Frontal cortex (tissue), 4 donors: ENCODE data around the gene GCNT4. TPM values are rescaled to one million over a fixed set of nuclear protein-coding genes. Genes with fewer than 3 reads are reported as not detected.
A peak's percentile ranks its signal among the peaks of the same experiment; 100 is the strongest.
"Not testable (repeated sequence)": the region's sequence is repeated elsewhere in the genome, so short reads cannot be mapped to it uniquely, and the experiment has no call there.

Source experiments
- DNase-seq, 2 donors: peaks; one replicate each; pipeline ENCODE4 v3.0.0; 2012; ENCODE audit warnings: low spot score in 2 of 2
- FAIRE-seq: peaks from 2 replicates; lab custom pipeline; 2012; peaks lifted over from hg19 to GRCh38; lab: Jason Lieb, UNC
- total RNA-seq: library from RNA; depleted of rRNA; stranded (reverse); fragments of >200 nt; gene quantifications from one replicate; pipeline ENCODE4 v1.2.3, GENCODE V29; 2014
- donor health status: control.
- donor health status: control.
- donor health status: control.

The GCNT4 gene
- 2.4 TPM for total RNA-seq

DNA sequence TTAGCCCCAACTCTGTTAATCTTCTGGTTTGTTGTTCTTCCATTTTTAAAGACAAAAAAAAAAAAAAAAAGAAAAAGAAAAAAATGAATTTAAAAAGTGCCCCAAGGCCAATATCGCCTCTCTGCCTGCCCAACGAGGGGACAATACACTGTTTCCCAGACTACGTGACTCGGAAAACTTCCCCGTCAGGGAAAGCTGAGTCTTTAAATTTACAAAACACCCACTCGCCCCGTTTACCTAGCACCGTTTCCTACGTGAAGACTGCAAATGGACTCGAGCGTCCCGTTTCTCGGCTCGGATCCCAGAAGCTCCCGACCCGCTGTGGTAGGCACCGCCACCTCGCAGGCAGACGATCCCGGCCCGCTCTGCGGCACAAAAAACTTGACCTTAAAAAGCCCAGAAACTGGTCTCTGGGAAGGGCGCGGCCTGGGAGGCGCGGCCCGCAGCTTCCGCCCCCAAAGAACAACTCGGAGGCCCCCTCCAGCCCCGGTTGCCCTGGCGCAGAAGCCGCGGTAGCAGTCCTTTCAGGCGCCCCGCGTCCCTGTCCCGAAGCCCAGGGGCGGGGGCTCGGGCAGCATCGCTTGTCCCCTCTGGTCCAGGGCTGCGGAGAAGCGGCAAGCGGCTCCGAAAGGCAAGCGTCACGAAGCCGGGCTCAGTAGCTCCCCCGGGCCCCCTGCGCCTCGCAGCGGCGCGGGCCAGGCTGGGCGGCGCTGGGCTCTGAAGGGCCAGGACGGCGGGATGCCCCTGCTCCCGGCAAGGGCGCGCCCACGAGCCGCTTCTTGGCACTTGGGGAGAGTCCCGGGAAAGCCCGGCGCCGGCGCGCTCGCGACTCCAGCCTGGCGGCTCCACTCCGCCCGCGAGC, at the start of gene GCNT4:
Gene GCNT4, minus strand, starts transcription at position 367 of the 862 bp plus-strand sequence. CDS start 22,521 bp downstream, outside the sequence.
- peak; percentile 32 to 35 for DNase-seq

GRCh38 chr5:75095956-75096355, 43.6 kb upstream of the GCNT4 start:
- FAIRE-seq: not testable (repeated sequence)

More for the DNA sequence above, at the start of gene GCNT4:
- FAIRE-seq: no peak

GRCh38 chr5:75091597-75091996, 39.2 kb upstream of the GCNT4 start:
- FAIRE-seq: no peak
- DNase-seq: no peak

More at GRCh38 chr5:75095956-75096355, 43.6 kb upstream of the GCNT4 start:
- DNase-seq: not testable (repeated sequence)

DNA sequence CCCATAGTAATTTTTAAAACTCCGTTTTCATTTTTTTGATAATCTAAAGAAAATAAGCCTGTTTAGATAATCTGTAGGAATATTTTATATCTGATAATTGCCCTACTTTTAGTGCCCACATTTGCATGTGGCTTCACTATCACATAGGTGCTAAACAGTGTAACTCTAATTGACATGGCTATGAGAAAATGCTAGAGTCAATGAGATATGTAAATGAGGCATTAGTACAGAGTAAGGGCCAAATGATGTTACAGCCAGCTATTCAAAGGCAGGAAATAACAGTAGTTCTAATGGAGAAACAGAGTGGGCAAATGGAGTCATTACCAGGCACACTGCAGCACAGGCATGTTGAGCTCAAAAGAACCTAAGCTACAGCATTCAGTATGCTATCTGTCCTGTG, 37.3 kb upstream of the GCNT4 start:
- DNase-seq: no peak
- FAIRE-seq: no peak

DNA sequence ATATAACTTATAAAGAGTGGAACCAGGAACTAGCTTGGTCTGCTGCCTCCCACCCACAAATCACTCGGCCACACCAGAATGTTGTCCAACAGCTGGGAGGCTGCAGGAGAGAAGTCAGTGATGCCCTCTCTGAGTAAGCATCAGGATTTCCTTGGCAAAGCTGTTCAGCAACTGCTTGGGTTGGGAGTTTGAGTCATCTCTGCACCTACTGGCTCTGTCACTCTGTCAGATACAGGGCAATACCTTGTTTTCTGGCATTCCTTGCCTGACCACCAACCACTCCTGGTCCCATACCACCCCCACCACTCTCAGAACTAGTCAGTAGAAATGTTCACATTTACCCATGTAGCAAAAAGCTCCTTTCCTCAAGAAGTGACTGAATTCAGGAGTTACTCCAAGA, 36.8 kb upstream of the GCNT4 start:
- DNase-seq (no peak), FAIRE-seq (no peak)

DNA sequence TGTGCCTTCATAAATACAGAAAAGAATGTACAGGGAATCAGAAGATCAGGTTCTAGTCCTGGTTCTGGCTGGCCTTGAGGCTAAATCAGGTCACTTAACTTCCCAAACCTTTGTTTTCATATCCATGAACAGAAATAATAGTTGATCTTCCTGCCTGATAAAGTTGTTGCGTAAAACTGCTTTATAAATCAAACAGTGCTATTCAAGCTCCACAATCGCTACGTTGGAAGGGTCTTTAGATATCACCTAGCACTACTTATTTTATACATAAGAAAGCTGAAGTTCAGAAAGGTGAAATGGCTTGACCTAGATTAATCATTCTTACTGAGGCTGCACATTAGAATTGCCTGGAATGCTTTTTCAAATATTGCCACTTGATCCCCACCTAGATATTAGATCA, 36.3 kb upstream of the GCNT4 start:
- no peak for FAIRE-seq
- DNase-seq: no peak

DNA sequence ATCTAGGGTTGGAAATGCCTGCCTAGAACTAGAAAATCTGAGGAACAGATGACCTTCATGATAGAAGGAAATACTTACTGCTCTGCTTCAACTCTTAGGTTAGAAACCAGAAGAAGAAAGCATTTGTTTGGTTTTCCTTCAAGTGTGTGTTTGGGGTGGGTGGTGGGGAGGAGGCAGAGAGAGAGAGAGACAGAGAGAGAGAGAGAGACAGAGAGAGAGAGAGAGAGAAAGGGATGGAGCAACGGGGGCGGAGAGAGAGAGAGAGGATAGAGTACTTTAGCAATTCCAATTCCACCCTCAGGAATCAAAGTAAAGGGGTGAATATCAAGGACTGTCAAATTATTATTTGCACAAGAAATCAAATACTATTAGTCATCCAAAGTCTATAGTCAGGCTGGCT, 29.2 kb upstream of the GCNT4 start:
- DNase-seq: no peak
- no peak for FAIRE-seq

DNA sequence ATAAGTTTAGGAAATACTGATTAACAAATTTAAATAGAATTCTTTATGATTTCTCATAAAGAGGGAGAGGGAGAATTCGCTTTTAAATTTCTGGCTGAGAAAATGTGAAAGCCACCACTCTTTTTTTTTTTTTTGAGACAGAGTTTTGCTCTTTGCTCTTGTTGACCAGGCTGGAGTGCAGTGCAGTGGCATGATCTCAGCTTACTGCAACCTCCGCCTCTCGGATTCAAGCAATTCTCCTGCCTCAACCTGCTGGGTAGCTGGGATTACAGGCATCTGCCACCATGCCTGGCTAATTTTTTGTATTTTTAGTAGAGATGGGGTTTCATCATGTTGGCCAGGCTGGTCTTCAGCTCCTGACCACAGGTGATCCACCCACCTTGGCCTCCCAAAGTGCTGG, 27.0 kb upstream of the GCNT4 start:
- not testable (repeated sequence) for FAIRE-seq, DNase-seq

- FAIRE-seq (no peak), DNase-seq (no peak)
Measured at GRCh38 chr5:75078027-75078426, 25.7 kb upstream of the GCNT4 start.

DNA sequence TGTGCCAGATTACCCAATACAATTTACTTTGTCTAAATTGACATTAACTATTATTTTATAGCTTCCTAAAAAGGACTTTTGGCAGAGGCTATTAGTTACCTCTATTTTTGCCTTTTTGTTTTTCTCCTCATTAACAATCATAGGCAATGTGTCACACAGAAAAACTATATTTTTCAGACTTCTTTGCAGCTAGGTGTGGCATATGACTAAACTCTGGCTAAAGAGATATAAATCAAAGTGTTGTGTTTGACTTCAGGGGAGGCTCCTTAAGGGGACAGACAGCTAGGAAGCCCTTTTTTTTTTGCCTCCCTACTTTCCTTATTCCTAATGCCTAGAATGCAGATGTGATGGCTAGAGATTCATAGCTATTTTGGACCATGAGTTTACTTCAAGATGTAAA, 19.7 kb upstream of the GCNT4 start:
- DNase-seq: no peak
- no peak for FAIRE-seq

- FAIRE-seq (no peak), DNase-seq (no peak)
Measured at GRCh38 chr5:75071100-75071499, 18.7 kb upstream of the GCNT4 start.

DNA sequence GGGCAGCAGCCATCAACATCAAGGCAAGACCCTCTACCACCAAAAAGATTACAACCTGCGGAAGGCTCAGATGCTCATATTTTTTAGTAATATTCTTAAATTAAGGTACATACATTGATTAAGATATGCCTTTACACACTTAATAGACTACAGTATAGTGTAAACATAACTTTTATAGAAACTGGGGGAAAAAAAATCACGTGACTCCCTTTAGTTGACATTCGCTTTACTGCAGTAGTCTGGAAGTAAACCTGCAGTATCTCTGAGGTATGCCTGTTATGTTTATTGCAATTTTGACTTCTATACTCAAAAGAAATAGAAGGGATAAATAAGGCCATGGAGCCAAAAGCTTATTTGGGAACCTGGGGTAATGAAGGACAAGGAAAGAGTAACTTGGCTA, 15.1 kb upstream of the GCNT4 start:
- FAIRE-seq: no peak
- no peak for DNase-seq

DNA sequence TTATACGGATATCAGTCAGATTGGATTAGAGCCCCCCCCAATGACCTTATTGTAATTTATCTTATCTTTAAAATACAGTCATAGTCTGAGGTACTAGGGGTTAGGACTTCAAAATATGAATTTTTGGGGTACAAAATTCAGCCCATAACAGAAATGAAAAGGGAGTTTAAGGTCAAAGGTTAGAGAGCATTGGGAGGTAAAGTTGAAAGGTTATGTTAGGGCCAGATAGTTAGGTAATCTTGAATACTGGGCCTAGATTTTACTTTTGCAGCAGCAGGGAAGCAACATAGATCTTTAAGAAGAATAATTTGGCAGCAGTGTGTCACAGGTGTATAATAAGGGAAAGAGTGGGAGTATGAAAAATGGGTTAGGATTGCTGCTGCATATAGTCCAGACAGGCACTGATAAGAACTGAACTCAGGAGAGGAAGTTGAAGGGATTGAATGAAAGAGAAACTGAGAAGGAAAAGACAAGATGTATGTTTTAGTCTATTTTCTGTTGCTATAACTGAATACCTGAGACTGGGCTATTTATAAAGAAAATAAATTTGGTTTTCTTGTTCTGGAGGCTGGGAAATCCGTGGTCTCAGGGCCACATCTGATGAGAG, 10.7 kb upstream of the GCNT4 start:
- DNase-seq (no peak), FAIRE-seq (no peak)

DNA sequence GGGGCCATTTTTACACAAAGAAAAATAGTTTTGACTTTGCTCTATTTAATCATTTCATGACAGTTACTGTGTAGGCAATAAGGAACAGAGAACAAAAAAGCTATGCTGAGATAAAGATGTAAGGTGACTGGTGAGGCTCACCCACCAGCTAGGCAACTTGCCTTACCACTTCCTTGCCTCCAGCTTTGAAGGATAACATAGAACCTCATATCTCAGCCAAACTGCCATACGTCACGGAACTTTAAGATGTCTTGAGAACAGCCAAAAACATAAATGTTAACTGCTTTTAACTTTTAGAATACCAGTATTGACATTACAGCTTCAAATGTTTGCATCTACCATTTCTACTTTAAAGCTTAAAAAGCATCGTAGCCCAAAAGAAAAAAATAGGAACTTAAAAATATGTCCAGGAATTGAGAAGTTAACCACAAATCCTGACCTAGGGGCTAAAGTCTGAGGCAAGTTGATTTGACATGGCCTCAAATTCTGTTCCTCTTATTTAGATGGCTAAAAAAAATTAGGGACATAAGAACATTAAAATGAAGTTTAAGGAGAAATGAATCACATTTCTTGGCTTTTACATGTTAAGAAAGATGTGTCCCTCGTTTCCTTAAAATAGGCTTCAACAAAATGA, 7.7 kb upstream of the GCNT4 start:
- no peak for DNase-seq
- no peak for FAIRE-seq

DNA sequence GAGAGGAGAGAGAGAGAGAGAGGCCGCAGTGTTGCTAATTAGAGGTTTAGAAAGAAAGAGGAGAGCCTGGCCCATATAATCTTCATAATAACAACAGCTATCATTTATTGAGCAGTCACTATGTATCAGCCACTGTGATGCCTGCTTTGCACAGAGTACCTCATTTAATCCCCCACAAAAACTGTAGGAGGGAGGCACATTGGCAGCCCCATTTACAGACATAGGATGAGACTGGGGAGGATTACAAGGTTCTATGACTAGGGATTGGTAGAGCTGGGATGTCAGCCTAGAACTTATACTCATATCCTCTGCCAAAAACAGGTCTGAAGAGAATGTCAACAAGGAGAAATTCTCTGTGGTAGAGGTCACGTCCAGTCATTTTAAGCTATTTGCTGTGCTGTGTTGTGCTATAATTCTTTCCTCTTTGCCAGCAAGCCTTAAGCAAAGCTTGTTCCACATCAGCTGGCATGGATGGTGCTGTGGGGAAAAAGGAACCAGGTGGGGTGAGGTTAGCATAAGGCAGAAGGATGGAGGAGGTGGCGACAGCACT, 6.7 kb upstream of the GCNT4 start:
- DNase-seq (no peak), FAIRE-seq (no peak)

DNA sequence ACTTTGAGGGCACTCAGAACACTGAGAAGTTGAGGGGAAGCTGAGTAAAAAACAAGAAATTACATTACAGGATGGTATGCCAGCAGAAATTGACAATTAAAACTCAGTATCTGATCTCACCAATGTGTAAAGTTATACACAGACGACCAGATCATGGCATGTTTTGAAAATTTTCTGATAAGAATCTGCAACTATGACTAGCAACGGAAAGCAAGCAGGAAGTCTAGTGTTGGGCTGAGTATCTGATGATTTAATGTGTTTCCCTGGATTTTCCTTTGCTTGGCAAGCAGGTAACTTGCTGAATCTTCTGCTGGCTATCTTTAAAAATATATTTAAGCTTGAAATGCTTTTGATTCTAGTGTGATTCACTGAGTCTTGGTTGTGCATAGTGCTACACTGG, 5.2 kb upstream of the GCNT4 start:
- FAIRE-seq (no peak), DNase-seq (no peak)

DNA sequence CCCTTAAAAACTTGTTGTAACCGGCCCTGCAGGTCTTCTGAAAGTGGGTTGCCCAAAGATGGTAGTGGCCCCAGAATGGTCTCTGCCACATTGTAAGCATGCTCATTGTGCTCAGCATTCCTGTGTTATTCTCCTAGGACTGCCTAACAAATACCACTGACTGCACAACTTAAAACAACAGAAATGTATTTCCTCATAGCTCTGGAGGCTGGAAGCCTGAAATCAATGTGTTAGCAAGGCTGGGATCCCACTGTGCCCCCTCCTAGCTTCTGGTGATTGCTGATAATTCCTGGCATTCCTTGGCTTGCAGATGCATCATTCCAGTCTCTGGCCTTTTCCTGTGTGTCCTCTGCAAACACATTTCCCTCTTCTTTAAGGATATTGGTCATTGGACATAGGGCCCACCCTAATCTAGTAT, 3.4 kb upstream of the GCNT4 start:
- FAIRE-seq (no peak), DNase-seq (no peak)

GRCh38 chr5:75054134-75054930, 2.0 kb upstream of the GCNT4 start:
- peak in 1 of 2 donors; percentile 18 for DNase-seq
- FAIRE-seq: no peak

DNA sequence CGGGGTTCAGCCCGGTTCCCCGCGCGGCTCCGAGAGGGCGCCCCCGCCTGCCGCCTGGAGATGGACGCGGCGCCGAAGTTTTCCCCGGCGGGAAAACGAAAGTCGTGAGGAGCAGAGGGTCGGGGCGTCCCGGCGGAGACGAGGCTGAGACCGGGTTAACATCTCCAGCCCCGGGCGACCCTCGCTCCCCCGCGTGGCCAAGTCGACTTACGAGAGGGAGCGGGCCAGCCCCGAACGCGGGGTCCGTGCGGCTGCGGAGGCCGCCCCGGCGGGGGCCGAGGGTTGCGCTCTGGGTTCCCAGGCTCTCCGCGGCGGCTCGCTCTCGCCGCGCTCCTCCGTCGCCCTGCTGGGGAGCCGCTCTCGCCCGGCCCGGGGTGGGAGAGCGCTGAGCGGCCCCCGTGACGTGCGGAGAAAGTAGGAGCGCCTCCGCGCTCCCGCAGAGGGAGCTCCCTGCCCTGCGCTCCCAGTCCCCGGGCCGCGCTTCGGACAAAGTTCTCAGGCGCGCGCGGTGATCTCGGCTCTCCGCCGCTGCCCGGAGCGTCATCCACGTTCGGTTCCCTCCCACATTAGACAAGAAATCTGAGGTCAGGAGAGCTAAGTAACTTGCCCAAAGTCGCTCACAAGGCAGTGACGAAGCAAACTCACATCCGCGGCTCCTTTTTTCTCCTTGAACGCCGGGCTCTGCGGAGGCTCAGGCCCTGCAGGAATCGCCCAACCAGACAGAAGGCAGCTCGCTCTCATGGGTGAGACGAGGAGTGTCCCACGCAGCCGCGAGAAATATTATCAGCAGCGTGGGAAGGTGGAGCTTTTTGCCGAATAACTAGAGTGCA, 1.2 kb upstream of the GCNT4 start:
- peak; percentile 34 to 37 for DNase-seq
- FAIRE-seq: no peak
